Glutamatergic neuron (in vitro differentiated cells): ENCODE measurements around the gene CT47C1. TPM values are rescaled to one million over a fixed set of nuclear protein-coding genes. Genes with fewer than 3 reads are reported as not detected.

Source experiments
- DNase-seq: peaks from one replicate; pipeline ENCODE4 v3.0.0; 2022
- H3K27ac Mint-ChIP-seq: one replicate; pipeline ENCODE4 v1.8.0; 2020; ENCODE audit warnings: mild to moderate bottlenecking, mixed read lengths, inconsistent platforms; ENCODE audit not compliant: unreplicated experiment
- H3K27me3 Mint-ChIP-seq: one replicate; pipeline ENCODE4 v1.8.0; 2020; ENCODE audit warnings: mild to moderate bottlenecking, moderate library complexity, mixed read lengths, inconsistent platforms; ENCODE audit not compliant: unreplicated experiment
- H3K36me3 Mint-ChIP-seq: one replicate; pipeline ENCODE4 v1.8.0; 2020; ENCODE audit warnings: mild to moderate bottlenecking, mixed read lengths, inconsistent platforms; ENCODE audit not compliant: unreplicated experiment
- H3K4me1 Mint-ChIP-seq: one replicate; pipeline ENCODE4 v1.8.0; 2020; ENCODE audit warnings: mild to moderate bottlenecking, low read depth, mixed read lengths, inconsistent platforms; ENCODE audit not compliant: unreplicated experiment
- H3K4me3 Mint-ChIP-seq: one replicate; pipeline ENCODE4 v1.8.0; 2020; ENCODE audit warnings: mild to moderate bottlenecking, mixed read lengths, inconsistent platforms; ENCODE audit not compliant: unreplicated experiment
- H3K9me3 Mint-ChIP-seq: one replicate; pipeline ENCODE4 v1.8.0; 2020; ENCODE audit warnings: mild to moderate bottlenecking, moderate library complexity, mixed read lengths, inconsistent platforms; ENCODE audit not compliant: unreplicated experiment
- CTCF ChIP-seq: fragments of 200-600 bp; sonication (generic); IDR thresholded peaks from one replicate; pipeline ENCODE4 v1.5.0; 2021; ENCODE audit not compliant: partially characterized antibody, unreplicated experiment
- total RNA-seq: library from RNA; stranded (reverse); fragmentation: NEBNext Ultra II Directional; extraction: Animal tissue kit (Norgen Biotek cat#: 25700); gene quantifications from one replicate; pipeline ENCODE4 v1.2.1, GENCODE V29; 2021; ENCODE audit not compliant: unreplicated experiment

The CT47C1 gene
- total RNA-seq, 1 donor from 2014 or later, result not detected

- DNase-seq, result no peak
- TF ChIP-seq CTCF, result no peak
- Mint-ChIP-seq H3K27me3 (no peaks in the 10 kb centered on the region), H3K9me3 (no peaks in the 10 kb centered on the region), H3K27ac (no peak overlapping the region), H3K4me3 (no peak overlapping the region), H3K36me3 (no peaks in the 10 kb centered on the region), H3K4me1 (no peaks in the 10 kb centered on the region)
These were observed 29.8 kb upstream of the CT47C1 start for GRCh38 chrX:119042996-119043395.

- no peak for DNase-seq
- H3K36me3 Mint-ChIP-seq, result no peaks in the 10 kb centered on the region
- TF ChIP-seq CTCF, result no peak
- no peaks in the 10 kb centered on the region for H3K4me1 Mint-ChIP-seq
- no peak overlapping the region for H3K4me3 Mint-ChIP-seq
- no peaks in the 10 kb centered on the region for H3K9me3 Mint-ChIP-seq
- H3K27ac Mint-ChIP-seq, result no peak overlapping the region
- no peaks in the 10 kb centered on the region for H3K27me3 Mint-ChIP-seq
These were observed 26.9 kb upstream of the CT47C1 start for GRCh38 chrX:119045884-119046283.

GRCh38 chrX:119055687-119056086, 17.1 kb upstream of the CT47C1 start:
- peaks cover 1% of the 10 kb centered on the region for H3K4me1 Mint-ChIP-seq
- no peak overlapping the region for H3K27ac Mint-ChIP-seq
- no peaks in the 10 kb centered on the region for H3K27me3 Mint-ChIP-seq
- H3K36me3 Mint-ChIP-seq, result no peaks in the 10 kb centered on the region
- no peak for TF ChIP-seq CTCF
- H3K9me3 Mint-ChIP-seq, result no peaks in the 10 kb centered on the region
- DNase-seq, result no peak
- H3K4me3 Mint-ChIP-seq, result no peak overlapping the region

GRCh38 chrX:119062750-119063374, 9.9 kb upstream of the CT47C1 start:
- no peak for DNase-seq
- Mint-ChIP-seq H3K36me3 (no peaks in the 10 kb centered on the region), H3K9me3 (no peaks in the 10 kb centered on the region), H3K4me3 (no peak overlapping the region), H3K4me1 (no peaks in the 10 kb centered on the region), H3K27me3 (peaks cover 3% of the 10 kb centered on the region), H3K27ac (no peak overlapping the region)
- TF ChIP-seq CTCF, result no peak

- Mint-ChIP-seq H3K27ac (no peak overlapping the region), H3K9me3 (no peaks in the 10 kb centered on the region), H3K4me3 (no peak overlapping the region), H3K4me1 (no peaks in the 10 kb centered on the region), H3K27me3 (peaks cover 3% of the 10 kb centered on the region), H3K36me3 (no peaks in the 10 kb centered on the region)
- no peak for TF ChIP-seq CTCF
- DNase-seq, result no peak
These were observed 9.4 kb upstream of the CT47C1 start for GRCh38 chrX:119063428-119063827.
